ENCODE data around the gene MARVELD2. TPM values are rescaled to one million over a fixed set of nuclear protein-coding genes. Genes with fewer than 3 reads are reported as not detected.
"Not testable (repeated sequence)": the region's sequence is repeated elsewhere in the genome, so short reads cannot be mapped to it uniquely, and the experiment has no call there.

The MARVELD2 gene
- total RNA-seq, 1 donor: 3.9 TPM

GRCh38 chr5:69477170-69477569, 62.3 kb downstream of the MARVELD2 start:
- H3K4me3 ChIP-seq (ENCODE audit: low read depth, low read length): no peak overlapping the region
- TF ChIP-seq CTCF (IDR thresholded peaks at IDR 0.05; ENCODE audit: insufficient read depth, low read depth, low read length): no peak
- no peak for DNase-seq (ENCODE audit: low read depth)

- H3K4me3 ChIP-seq (ENCODE audit: low read depth, low read length); DNase-seq (ENCODE audit: low read depth): not testable (repeated sequence)
Observed at GRCh38 chr5:69478296-69478695, 63.4 kb downstream of the MARVELD2 start.

- no peak for TF ChIP-seq CTCF (IDR thresholded peaks at IDR 0.05; ENCODE audit: insufficient read depth, low read depth, low read length)
- no peak overlapping the region for H3K4me3 ChIP-seq (ENCODE audit: low read depth, low read length)
- DNase-seq (ENCODE audit: low read depth): peak; percentile 75
Observed at GRCh38 chr5:69484891-69485290, 70.0 kb downstream of the MARVELD2 start.

GRCh38 chr5:69485471-69485870, 70.6 kb downstream of the MARVELD2 start:
- TF ChIP-seq CTCF (IDR thresholded peaks at IDR 0.05; ENCODE audit: insufficient read depth, low read depth, low read length): no peak
- DNase-seq (ENCODE audit: low read depth): no peak
- H3K4me3 ChIP-seq (ENCODE audit: low read depth, low read length): no peak overlapping the region

- TF ChIP-seq CTCF (IDR thresholded peaks at IDR 0.05; ENCODE audit: insufficient read depth, low read depth, low read length): no peak
Observed at GRCh38 chr5:69489246-69489645, 74.3 kb downstream of the MARVELD2 start.

GRCh38 chr5:69491027-69491426, 76.1 kb downstream of the MARVELD2 start:
- DNase-seq (ENCODE audit: low read depth): no peak
- no peak overlapping the region for H3K4me3 ChIP-seq (ENCODE audit: low read depth, low read length)
- TF ChIP-seq CTCF (IDR thresholded peaks at IDR 0.05; ENCODE audit: insufficient read depth, low read depth, low read length): no peak

More at GRCh38 chr5:69489246-69489645, 74.3 kb downstream of the MARVELD2 start:
- H3K4me3 ChIP-seq (ENCODE audit: low read depth, low read length): no peak overlapping the region
- no peak for DNase-seq (ENCODE audit: low read depth)

- no peak for TF ChIP-seq CTCF (IDR thresholded peaks at IDR 0.05; ENCODE audit: insufficient read depth, low read depth, low read length)
- peak overlapping the region; percentile 66 for H3K4me3 ChIP-seq (ENCODE audit: low read depth, low read length)
- no peak for DNase-seq (ENCODE audit: low read depth)
Observed at GRCh38 chr5:69491838-69492390, 77.0 kb downstream of the MARVELD2 start.
